Measurements from ENCODE around the gene SLC39A12.
"Not testable (repeated sequence)": the region's sequence is repeated elsewhere in the genome, so short reads cannot be mapped to it uniquely, and the experiment has no call there.

SLC39A12 gene

GRCh38 chr10:17943033-17943745 is 8.5 kb upstream of the SLC39A12 start:
- Histone ChIP-seq H3K27me3 (ENCODE audit: insufficient read depth, low read length, poor library complexity, severe bottlenecking) (no peaks in the 10 kb centered on the region), H3K9me2 (replicated peaks; ENCODE audit: low read depth, low read length) (no peaks in the 10 kb centered on the region), H3F3A (ENCODE audit: low read depth) (no peaks in the 10 kb centered on the region), H3K9me3 (ENCODE audit: insufficient read depth, low read depth, low read length) (no peaks in the 10 kb centered on the region), H3K9ac (ENCODE audit: low read depth, low read length, poor library complexity, severe bottlenecking) (no peak overlapping the region), H3K36me3 (ENCODE audit: insufficient read depth, low read length) (no peaks in the 10 kb centered on the region), H3K4me2 (ENCODE audit: low read depth, low read length, poor library complexity, severe bottlenecking) (no peak overlapping the region), H3K4me1 (ENCODE audit: insufficient read depth, low read length, poor library complexity, severe bottlenecking) (no peaks in the 10 kb centered on the region), H3K4me3 (ENCODE audit: low read length, poor library complexity, severe bottlenecking) (no peak overlapping the region), H2AFZ (ENCODE audit: low read length) (no peak overlapping the region), H4K20me1 (ENCODE audit: insufficient read depth, low read length, poor library complexity, severe bottlenecking) (no peaks in the 10 kb centered on the region), H3K79me2 (ENCODE audit: insufficient read depth, low read length) (no peaks in the 10 kb centered on the region)
- TF ChIP-seq EZH2phosphoT487 (IDR thresholded peaks at IDR 0.05; ENCODE audit: borderline replicate concordance) (no peak), CTCF (conservative IDR thresholded peaks at IDR 0.05; ENCODE audit: low read length) (no peak)

- not testable (repeated sequence) for H3K36me3 ChIP-seq (ENCODE audit: insufficient read depth, low read length); H3K4me2 ChIP-seq (ENCODE audit: low read depth, low read length, poor library complexity, severe bottlenecking); H3K79me2 ChIP-seq (ENCODE audit: insufficient read depth, low read length); H3K4me3 ChIP-seq (ENCODE audit: low read length, poor library complexity, severe bottlenecking); H3K9me3 ChIP-seq (ENCODE audit: insufficient read depth, low read depth, low read length); H3K9me2 ChIP-seq (replicated peaks; ENCODE audit: low read depth, low read length); H2AFZ ChIP-seq (ENCODE audit: low read length); H3K4me1 ChIP-seq (ENCODE audit: insufficient read depth, low read length, poor library complexity, severe bottlenecking); H4K20me1 ChIP-seq (ENCODE audit: insufficient read depth, low read length, poor library complexity, severe bottlenecking); H3K27me3 ChIP-seq (ENCODE audit: insufficient read depth, low read length, poor library complexity, severe bottlenecking); H3K9ac ChIP-seq (ENCODE audit: low read depth, low read length, poor library complexity, severe bottlenecking); H3F3A ChIP-seq (ENCODE audit: low read depth)
Measured at GRCh38 chr10:17950269-17950668, 1.4 kb upstream of the SLC39A12 start.

GRCh38 chr10:17950726-17951125 is 992 bp upstream of the SLC39A12 start:
- no peaks in the 10 kb centered on the region for H3K36me3 ChIP-seq (ENCODE audit: insufficient read depth, low read length)
- no peaks in the 10 kb centered on the region for H3K4me1 ChIP-seq (ENCODE audit: insufficient read depth, low read length, poor library complexity, severe bottlenecking)
- no peak for TF ChIP-seq EZH2phosphoT487 (IDR thresholded peaks at IDR 0.05; ENCODE audit: borderline replicate concordance)
- TF ChIP-seq CTCF (conservative IDR thresholded peaks at IDR 0.05; ENCODE audit: low read length): no peak
- H3F3A ChIP-seq (ENCODE audit: low read depth): no peaks in the 10 kb centered on the region
- H4K20me1 ChIP-seq (ENCODE audit: insufficient read depth, low read length, poor library complexity, severe bottlenecking): no peaks in the 10 kb centered on the region
- no peaks in the 10 kb centered on the region for H3K79me2 ChIP-seq (ENCODE audit: insufficient read depth, low read length)
- no peak overlapping the region for H3K4me2 ChIP-seq (ENCODE audit: low read depth, low read length, poor library complexity, severe bottlenecking)
- H2AFZ ChIP-seq (ENCODE audit: low read length): no peak overlapping the region
- H3K9me3 ChIP-seq (ENCODE audit: insufficient read depth, low read depth, low read length): no peaks in the 10 kb centered on the region
- H3K27me3 ChIP-seq (ENCODE audit: insufficient read depth, low read length, poor library complexity, severe bottlenecking): no peaks in the 10 kb centered on the region
- no peak overlapping the region for H3K4me3 ChIP-seq (ENCODE audit: low read length, poor library complexity, severe bottlenecking)
- no peaks in the 10 kb centered on the region for H3K9me2 ChIP-seq (replicated peaks; ENCODE audit: low read depth, low read length)
- no peak overlapping the region for H3K9ac ChIP-seq (ENCODE audit: low read depth, low read length, poor library complexity, severe bottlenecking)

GRCh38 chr10:17954372-17954771 is 2.7 kb downstream of the SLC39A12 start:
- H3F3A ChIP-seq (ENCODE audit: low read depth); H3K4me2 ChIP-seq (ENCODE audit: low read depth, low read length, poor library complexity, severe bottlenecking); H3K9me2 ChIP-seq (replicated peaks; ENCODE audit: low read depth, low read length): not testable (repeated sequence)

More at GRCh38 chr10:17954372-17954771, 2.7 kb downstream of the SLC39A12 start:
- H3K79me2 ChIP-seq (ENCODE audit: insufficient read depth, low read length); H3K9me3 ChIP-seq (ENCODE audit: insufficient read depth, low read depth, low read length); H3K4me1 ChIP-seq (ENCODE audit: insufficient read depth, low read length, poor library complexity, severe bottlenecking); H3K9ac ChIP-seq (ENCODE audit: low read depth, low read length, poor library complexity, severe bottlenecking); H3K36me3 ChIP-seq (ENCODE audit: insufficient read depth, low read length); H3K27me3 ChIP-seq (ENCODE audit: insufficient read depth, low read length, poor library complexity, severe bottlenecking); H4K20me1 ChIP-seq (ENCODE audit: insufficient read depth, low read length, poor library complexity, severe bottlenecking); H3K4me3 ChIP-seq (ENCODE audit: low read length, poor library complexity, severe bottlenecking); H2AFZ ChIP-seq (ENCODE audit: low read length): not testable (repeated sequence)
